CD4-positive, alpha-beta T cell (primary cell): ENCODE results near the gene MOSPD3. TPM values are rescaled to one million over a fixed set of nuclear protein-coding genes. Genes with fewer than 3 reads are reported as not detected.

Source experiments
- ATAC-seq: fragments of 200-7000 bp; cut with Tn5 transposase; one replicate; pipeline ENCODE4 v1.10.0; 2022; ENCODE audit warnings: mild to moderate bottlenecking; ENCODE audit not compliant: poor library complexity
- CTCF ChIA-PET: fragments of 350-600 bp; sonication (Branson Sonifier 250); formaldehyde crosslinking; loops from one replicate; lab custom pipeline; 2021; ENCODE audit warnings: antibody characterized with exemption, inconsistent platforms; lab: Charles Lee
- POLR2A ChIA-PET: fragments of 350-600 bp; sonication (Branson Sonifier 250); formaldehyde crosslinking; loops from one replicate; lab custom pipeline; 2021; ENCODE audit warnings: antibody characterized with exemption, inconsistent platforms; lab: Charles Lee
- DNase-seq, 14 experiments: peaks; one replicate each; pipeline ENCODE4 v3.0.0-alpha.2; 2013 to 2020; ENCODE audit warnings: mixed read lengths in 2 of 14
- H3K27ac ChIP-seq, 2 donors: one replicate each; pipeline versions ENCODE4 v1.5.1 to v1.7.0; 2013; ENCODE audit warnings: low read length in 2 of 2, low read depth in 1 of 2, mild to moderate bottlenecking in 1 of 2
- H3K27me3 ChIP-seq, 2 experiments: 1 replicate in 1 of 2; 2 replicates in 1 of 2; pipeline versions ENCODE4 v1.6.1 to v1.7.0; 2013; ENCODE audit warnings: low read length in 2 of 2, control low read depth in 1 of 2, mild to moderate bottlenecking in 1 of 2, moderate library complexity in 1 of 2; ENCODE audit not compliant: insufficient read depth in 2 of 2, control insufficient read depth in 1 of 2
- H3K36me3 ChIP-seq: one replicate; pipeline ENCODE4 v1.6.1; 2013; ENCODE audit warnings: low read length, control low read depth; ENCODE audit not compliant: insufficient read depth
- H3K4me1 ChIP-seq: one replicate; pipeline ENCODE4 v1.6.1; 2013; ENCODE audit warnings: low read length, control low read depth; ENCODE audit not compliant: insufficient read depth
- H3K4me3 ChIP-seq: one replicate; pipeline ENCODE4 v1.5.1; 2013; ENCODE audit warnings: mild to moderate bottlenecking, low read length, moderate library complexity
- H3K9me3 ChIP-seq, 2 experiments: 1 replicate in 1 of 2; 2 replicates in 1 of 2; pipeline versions ENCODE4 v1.6.1 to v1.7.0; 2013; ENCODE audit warnings: low read length in 2 of 2, mild to moderate bottlenecking in 2 of 2, control low read depth in 1 of 2, moderate library complexity in 1 of 2; ENCODE audit not compliant: control insufficient read depth in 1 of 2, insufficient read depth in 1 of 2
- H3K27ac Mint-ChIP-seq: one replicate; pipeline ENCODE4 v1.8.0; 2020; ENCODE audit warnings: mixed read lengths
- H3K27me3 Mint-ChIP-seq: one replicate; pipeline ENCODE4 v1.8.0; 2021; ENCODE audit warnings: mixed read lengths
- H3K36me3 Mint-ChIP-seq: one replicate; pipeline ENCODE4 v1.8.0; 2021; ENCODE audit warnings: low read depth, mixed read lengths
- H3K4me1 Mint-ChIP-seq: one replicate; pipeline ENCODE4 v1.8.0; 2021; ENCODE audit warnings: low read depth, mixed read lengths
- H3K4me3 Mint-ChIP-seq: one replicate; pipeline ENCODE4 v1.8.0; 2020; ENCODE audit warnings: mild to moderate bottlenecking, mixed read lengths
- H3K9me3 Mint-ChIP-seq: one replicate; pipeline ENCODE4 v1.8.0; 2020; ENCODE audit warnings: mixed read lengths
- intact Hi-C, 2 experiments: fragments of 100-400 bp; cut with DNase I in 1 of 2; cut with micrococcal nuclease in 1 of 2; formaldehyde crosslinking; loops; one replicate each; pipeline versions ENCODE4 v1.15.1 to v1.9.0; 2023 to 2025; cut with DNase I, micrococcal nuclease
- total RNA-seq, 174 experiments: library from RNA in 2 of 174; stranded (reverse) in 2 of 174; gene quantifications; one replicate each; pipeline ENCODE4 v1.2.3 and lab custom pipeline; 2021 to 2026
- TF ChIP-seq, protein P1 (sequence below): fragments of 200-600 bp; IDR thresholded peaks from one replicate; pipeline ENCODE4 v1.8.0; 2022; ENCODE audit warnings: antibody characterized with exemption, mild to moderate bottlenecking

MOSPD3 gene
- total RNA-seq, 2 experiments from 2014 or later: 8.5 to 10.9 TPM

DNA sequence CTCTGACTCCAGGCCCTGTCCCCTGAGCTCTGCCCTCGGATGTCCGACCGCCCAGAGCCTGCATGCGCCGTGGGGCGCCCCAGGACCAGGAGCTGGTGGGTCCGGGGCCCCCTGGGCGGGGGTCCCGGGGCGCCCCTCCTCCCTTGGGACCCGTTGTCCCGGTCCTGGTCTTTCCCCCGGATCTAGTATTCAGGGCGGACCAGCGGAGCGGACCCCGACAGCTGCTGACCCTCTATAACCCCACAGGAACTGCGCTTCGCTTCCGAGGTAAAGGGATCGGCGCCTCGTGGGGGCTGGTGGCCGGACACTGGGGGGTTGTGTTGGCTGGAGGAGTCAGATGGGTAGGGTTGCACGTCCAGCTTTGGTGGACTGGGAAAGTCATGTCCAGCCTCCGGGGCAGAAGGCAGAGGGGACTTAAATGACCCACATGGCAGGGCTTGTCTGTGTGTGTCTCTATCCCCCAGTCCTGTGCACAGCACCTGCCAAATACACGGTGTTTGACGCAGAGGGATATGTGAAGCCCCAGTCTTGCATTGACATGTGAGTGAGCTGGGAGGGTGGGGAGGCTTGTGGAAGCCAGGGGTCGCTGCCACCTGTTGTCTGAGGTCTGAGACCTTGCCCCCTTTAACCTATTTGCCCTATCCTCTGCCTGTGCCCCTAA lies 520 bp downstream of the MOSPD3 start:
- intact Hi-C loops: loop anchor here (1.0 to 5.0 kb wide), 5 partner anchors 14 to 79 kb away; partner anchors contain the start of genes FBXO24 (in 1 of the 2), GIGYF1 (in 1 of the 2), GNB2 (in 1 of the 2) and LRCH4 (in 1 of the 2)
- peaks cover 25% of the 10 kb centered on the region for H3K4me1 Mint-ChIP-seq
- peaks cover 27% of the 10 kb centered on the region for H3K4me1 ChIP-seq
- peak overlapping the region; percentile 94 for H3K4me3 Mint-ChIP-seq
- H3K4me3 ChIP-seq: peak overlapping the region; percentile 62
- no peaks in the 10 kb centered on the region for H3K27me3 Mint-ChIP-seq
- TF ChIP-seq, protein P1, sequence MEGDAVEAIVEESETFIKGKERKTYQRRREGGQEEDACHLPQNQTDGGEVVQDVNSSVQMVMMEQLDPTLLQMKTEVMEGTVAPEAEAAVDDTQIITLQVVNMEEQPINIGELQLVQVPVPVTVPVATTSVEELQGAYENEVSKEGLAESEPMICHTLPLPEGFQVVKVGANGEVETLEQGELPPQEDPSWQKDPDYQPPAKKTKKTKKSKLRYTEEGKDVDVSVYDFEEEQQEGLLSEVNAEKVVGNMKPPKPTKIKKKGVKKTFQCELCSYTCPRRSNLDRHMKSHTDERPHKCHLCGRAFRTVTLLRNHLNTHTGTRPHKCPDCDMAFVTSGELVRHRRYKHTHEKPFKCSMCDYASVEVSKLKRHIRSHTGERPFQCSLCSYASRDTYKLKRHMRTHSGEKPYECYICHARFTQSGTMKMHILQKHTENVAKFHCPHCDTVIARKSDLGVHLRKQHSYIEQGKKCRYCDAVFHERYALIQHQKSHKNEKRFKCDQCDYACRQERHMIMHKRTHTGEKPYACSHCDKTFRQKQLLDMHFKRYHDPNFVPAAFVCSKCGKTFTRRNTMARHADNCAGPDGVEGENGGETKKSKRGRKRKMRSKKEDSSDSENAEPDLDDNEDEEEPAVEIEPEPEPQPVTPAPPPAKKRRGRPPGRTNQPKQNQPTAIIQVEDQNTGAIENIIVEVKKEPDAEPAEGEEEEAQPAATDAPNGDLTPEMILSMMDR: no peak
- no peaks in the 10 kb centered on the region for H3K9me3 Mint-ChIP-seq
- DNase-seq: peak in 8 of 14 experiments; percentile 22 to 67 (median 38)
- H3K9me3 ChIP-seq: no peaks in the 10 kb centered on the region
- peaks cover 8% of the 10 kb centered on the region for H3K36me3 ChIP-seq
- ATAC-seq: peak; percentile 7
- POLR2A ChIA-PET: interaction anchor here (0.5 to 3.3 kb wide), 35 partner anchors 8 to 1174 kb away, joined by 3 to 113 read pairs (median 5); partner anchors contain the start of genes ACTL6B, AGFG2, CPSF4 and FBXO24
- CTCF ChIA-PET: interaction anchor here (1.1 to 3.5 kb wide), 9 partner anchors 11 to 93 kb away, joined by 3 to 22 read pairs (median 8); partner anchors contain the start of genes FBXO24, LRCH4 and POP7
- no peaks in the 10 kb centered on the region for H3K27me3 ChIP-seq
- H3K36me3 Mint-ChIP-seq: peaks cover 5% of the 10 kb centered on the region
- peak overlapping the region in 1 of 2 donors; percentile 78 for H3K27ac ChIP-seq
- H3K27ac Mint-ChIP-seq: peak overlapping the region; percentile 97

DNA sequence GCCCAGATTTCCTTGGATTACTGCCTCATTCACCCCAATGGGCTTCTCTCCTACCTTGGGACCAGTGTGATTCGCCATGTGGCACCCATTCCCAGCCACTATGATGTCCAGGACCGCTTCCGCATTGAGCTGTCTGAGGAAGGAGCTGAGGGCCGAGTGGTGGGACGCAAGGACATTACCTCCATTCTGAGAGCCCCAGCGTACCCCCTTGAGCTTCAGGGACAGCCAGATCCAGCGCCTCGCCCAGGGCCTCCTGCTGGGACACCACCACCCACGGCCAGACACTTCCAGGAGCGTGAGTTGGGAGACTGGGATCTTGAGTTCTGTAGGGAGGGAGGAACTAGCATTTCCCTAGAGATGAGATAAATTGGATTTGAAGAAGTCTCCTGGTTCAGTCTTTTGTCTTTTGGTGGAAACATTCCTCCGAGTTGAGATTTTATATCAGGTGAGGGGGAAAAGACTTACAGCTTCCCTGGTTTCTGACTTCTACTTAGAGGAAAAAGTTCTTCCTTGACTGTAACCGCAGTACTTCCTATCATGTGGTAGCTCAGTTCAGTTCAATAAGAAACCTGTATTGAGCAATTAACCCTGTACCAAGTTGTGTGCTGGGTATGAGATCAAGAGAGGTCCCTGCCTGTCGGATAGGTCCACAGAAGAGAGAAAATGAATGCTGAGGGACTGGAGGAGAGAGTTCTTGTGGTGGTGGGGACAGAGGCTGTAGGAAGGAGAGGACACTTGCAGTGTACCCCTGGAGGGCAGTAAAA lies 1.3 kb downstream of the MOSPD3 start:
- Histone ChIP-seq H3K27me3 (no peaks in the 10 kb centered on the region), H3K4me1 (peaks cover 27% of the 10 kb centered on the region), H3K36me3 (peaks cover 8% of the 10 kb centered on the region), H3K9me3 (no peaks in the 10 kb centered on the region), H3K27ac (no peak overlapping the region), H3K4me3 (peak overlapping the region; percentile 62)
- Mint-ChIP-seq H3K27me3 (no peaks in the 10 kb centered on the region), H3K9me3 (no peaks in the 10 kb centered on the region), H3K4me1 (peaks cover 25% of the 10 kb centered on the region), H3K27ac (peak overlapping the region; percentile 97), H3K4me3 (peak overlapping the region; percentile 94), H3K36me3 (peaks cover 5% of the 10 kb centered on the region)
- DNase-seq: peak in 2 of 14 experiments; percentile 28 to 40
- ChIA-PET CTCF (interaction anchor here (1.1 to 3.5 kb wide), 7 partner anchors 10 to 92 kb away, joined by 3 to 22 read pairs (median 10); partner anchors contain the start of gene POP7), POLR2A (interaction anchor here (0.7 to 3.3 kb wide), 10 partner anchors 13 to 184 kb away, joined by 3 to 113 read pairs (median 22); partner anchors contain the start of genes ACTL6B, FBXO24, GIGYF1 and LRCH4)
- TF ChIP-seq, protein P1: no peak
- no peak for ATAC-seq
- intact Hi-C loops: loop anchor here (2.0 to 5.0 kb wide), 3 partner anchors 13 to 79 kb away; partner anchors contain the start of gene GIGYF1 (in 1 of the 2)

DNA sequence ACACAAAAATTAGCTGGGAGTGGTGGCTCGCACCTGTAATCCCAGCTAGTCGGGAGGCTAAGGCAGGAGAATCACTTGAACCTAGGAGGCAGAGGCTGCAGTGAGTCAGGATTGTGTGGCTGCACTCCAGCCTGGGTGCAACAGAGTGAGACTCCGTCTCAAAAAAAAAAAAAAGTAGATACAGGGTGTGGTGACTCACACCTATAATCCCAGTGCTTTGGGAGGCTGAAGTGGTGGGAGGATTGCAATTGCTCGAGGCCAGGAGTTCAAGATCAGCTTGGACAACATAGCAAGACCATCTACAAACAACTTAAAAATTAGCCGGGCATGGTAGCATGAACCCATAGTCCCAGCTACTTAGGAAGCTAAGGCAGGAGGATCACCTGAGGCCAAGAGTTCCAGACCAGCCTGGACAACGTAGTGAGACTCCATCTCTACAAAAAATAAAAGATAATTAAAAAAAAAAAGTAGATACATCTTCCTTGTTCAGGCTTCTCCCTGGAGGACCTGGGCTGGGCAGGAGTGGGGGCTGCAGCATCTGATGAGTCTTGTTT lies 2.0 kb downstream of the MOSPD3 start:
- no peak overlapping the region for H3K4me3 ChIP-seq
- H3K27ac ChIP-seq: no peak overlapping the region
- Mint-ChIP-seq H3K27ac (no peak overlapping the region), H3K27me3 (no peaks in the 10 kb centered on the region), H3K9me3 (no peaks in the 10 kb centered on the region), H3K36me3 (peaks cover 5% of the 10 kb centered on the region), H3K4me1 (peaks cover 25% of the 10 kb centered on the region), H3K4me3 (peak overlapping the region; percentile 94)
- H3K36me3 ChIP-seq: peaks cover 8% of the 10 kb centered on the region
- POLR2A ChIA-PET: interaction anchor here (0.6 to 3.3 kb wide), 8 partner anchors 13 to 185 kb away, joined by 3 to 113 read pairs (median 24); partner anchors contain the start of genes FBXO24, GIGYF1, LRCH4 and MEPCE
- intact Hi-C loops: loop anchor here in 1 of 2 experiments (5.0 kb wide), 1 partner anchor 78 kb away; the partner anchor contains the start of gene GIGYF1
- ATAC-seq: no peak
- TF ChIP-seq, protein P1: no peak
- H3K9me3 ChIP-seq: no peaks in the 10 kb centered on the region
- no peaks in the 10 kb centered on the region for H3K27me3 ChIP-seq
- DNase-seq: no peak
- peaks cover 27% of the 10 kb centered on the region for H3K4me1 ChIP-seq
- CTCF ChIA-PET: interaction anchor here (1.1 to 3.5 kb wide), 4 partner anchors 10 to 91 kb away, joined by 3 to 22 read pairs (median 14); partner anchors contain the start of gene POP7
